GM10248 (cell line): ENCODE data around the gene STX8.
"Not testable (repeated sequence)": the region's sequence is repeated elsewhere in the genome, so short reads cannot be mapped to it uniquely, and the experiment has no call there.

Experiments used
- CTCF ChIA-PET: fragments of 300-600 bp; sonication (Branson Sonifier 250); formaldehyde crosslinking; extraction: SDS; loops from one replicate; lab custom pipeline; 2021; ENCODE audit warnings: antibody characterized with exemption; lab: Yijun Ruan, JAX
- POLR2A ChIA-PET: fragments of 350-650 bp; sonication (Branson Sonifier 250); formaldehyde crosslinking; extraction: SDS; loops from one replicate; lab custom pipeline; 2020; ENCODE audit warnings: antibody characterized with exemption; lab: Yijun Ruan, JAX
- DNase-seq: peaks from one replicate; pipeline ENCODE4 v3.0.0; 2012; ENCODE audit errors: extremely low spot score
- TF ChIP-seq, protein P1 (sequence below): IDR thresholded peaks from 2 replicates; pipeline ENCODE4 v1.5.1; 2012; ENCODE audit warnings: mild to moderate bottlenecking, low read depth; ENCODE audit errors: extremely low read depth, missing control alignments, control extremely low read depth

The STX8 gene

GRCh38 chr17:9383826-9384225 is 191.8 kb downstream of the STX8 start:
- POLR2A ChIA-PET, result no interaction called here
- TF ChIP-seq, protein P1, sequence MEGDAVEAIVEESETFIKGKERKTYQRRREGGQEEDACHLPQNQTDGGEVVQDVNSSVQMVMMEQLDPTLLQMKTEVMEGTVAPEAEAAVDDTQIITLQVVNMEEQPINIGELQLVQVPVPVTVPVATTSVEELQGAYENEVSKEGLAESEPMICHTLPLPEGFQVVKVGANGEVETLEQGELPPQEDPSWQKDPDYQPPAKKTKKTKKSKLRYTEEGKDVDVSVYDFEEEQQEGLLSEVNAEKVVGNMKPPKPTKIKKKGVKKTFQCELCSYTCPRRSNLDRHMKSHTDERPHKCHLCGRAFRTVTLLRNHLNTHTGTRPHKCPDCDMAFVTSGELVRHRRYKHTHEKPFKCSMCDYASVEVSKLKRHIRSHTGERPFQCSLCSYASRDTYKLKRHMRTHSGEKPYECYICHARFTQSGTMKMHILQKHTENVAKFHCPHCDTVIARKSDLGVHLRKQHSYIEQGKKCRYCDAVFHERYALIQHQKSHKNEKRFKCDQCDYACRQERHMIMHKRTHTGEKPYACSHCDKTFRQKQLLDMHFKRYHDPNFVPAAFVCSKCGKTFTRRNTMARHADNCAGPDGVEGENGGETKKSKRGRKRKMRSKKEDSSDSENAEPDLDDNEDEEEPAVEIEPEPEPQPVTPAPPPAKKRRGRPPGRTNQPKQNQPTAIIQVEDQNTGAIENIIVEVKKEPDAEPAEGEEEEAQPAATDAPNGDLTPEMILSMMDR, result no peak
- DNase-seq, result no peak
- CTCF ChIA-PET, result no interaction called here

DNA sequence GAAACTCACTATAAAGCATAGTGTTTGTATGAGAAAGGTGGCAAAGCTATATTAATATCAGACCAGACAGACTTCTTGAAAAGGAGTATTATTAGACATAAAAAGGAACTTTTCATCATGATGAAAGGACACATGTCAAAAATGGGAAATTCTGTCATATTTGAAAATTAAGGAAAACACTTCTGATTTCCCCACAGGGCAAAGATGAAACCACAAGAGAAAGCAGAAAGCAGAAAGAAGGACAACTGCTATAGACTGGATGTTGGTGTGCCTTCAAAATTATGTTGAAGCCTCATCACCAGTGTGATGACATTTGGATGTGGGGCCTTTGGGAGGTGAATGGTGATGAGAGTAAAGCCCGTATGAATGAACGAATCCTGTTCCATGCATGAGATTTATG is 193.0 kb downstream of the STX8 start:
- TF ChIP-seq, protein P1, result no peak
- no peak for DNase-seq
- ChIA-PET POLR2A (no interaction called here), CTCF (no interaction called here)

DNA sequence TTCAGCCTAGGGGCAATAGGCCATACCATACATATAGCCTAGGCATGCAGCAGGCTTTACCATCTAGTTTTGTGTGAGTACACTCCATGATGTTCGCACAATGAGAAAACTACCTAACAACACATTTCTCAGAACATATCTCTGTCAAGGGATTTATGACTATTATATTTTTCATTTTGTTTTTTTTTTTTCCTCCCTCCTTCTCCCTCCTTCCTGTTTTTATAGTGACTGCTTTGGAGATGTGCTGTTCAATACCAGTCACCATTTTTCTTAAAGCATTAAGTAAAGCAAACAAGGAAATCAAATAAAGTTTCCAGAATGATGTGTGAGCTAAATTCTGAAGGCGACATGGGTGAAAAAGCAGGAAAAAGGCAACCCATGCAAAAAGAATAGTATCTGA is 194.6 kb downstream of the STX8 start:
- no peak for DNase-seq
- POLR2A ChIA-PET, result no interaction called here
- CTCF ChIA-PET, result no interaction called here
- TF ChIP-seq, protein P1, result no peak

DNA sequence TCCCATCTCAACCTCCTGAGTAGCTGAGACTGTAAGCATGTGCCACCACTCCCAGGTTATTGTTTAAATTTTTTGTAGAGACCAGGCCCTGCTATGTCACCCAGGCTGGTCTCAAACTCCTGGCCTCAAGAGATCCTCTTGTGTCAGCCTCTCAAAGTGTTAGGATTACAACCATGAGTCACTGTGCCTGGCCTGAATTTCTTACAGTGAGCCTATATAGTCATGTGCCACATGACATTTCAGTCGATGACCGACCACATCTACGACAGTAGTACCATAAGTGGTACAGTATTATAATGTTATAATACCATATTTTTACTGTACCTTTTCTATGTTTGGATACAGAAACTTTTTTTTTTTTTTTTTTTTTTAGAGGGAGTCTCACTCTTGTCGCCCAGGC is 195.3 kb downstream of the STX8 start:
- ChIA-PET POLR2A (no interaction called here), CTCF (no interaction called here)
- no peak for DNase-seq
- TF ChIP-seq, protein P1, result no peak

DNA sequence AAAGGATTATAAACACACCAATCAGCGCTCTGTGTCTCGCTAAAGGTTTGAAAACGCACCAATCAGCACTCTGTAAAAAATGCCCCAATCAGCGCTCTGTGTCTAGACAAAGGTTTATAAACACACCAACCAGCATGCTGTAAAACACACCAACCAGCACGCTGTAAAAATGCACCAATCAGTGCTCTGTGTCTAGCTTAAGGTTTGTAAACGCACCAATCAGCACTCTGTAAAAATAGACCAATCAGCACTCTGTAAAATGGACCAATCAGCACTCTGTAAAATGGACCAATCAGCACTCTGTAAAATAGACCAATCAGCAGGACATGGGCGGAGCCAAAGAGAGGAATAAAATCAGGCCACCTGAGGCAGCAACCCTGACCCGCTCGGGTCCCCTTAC is 199.4 kb downstream of the STX8 start:
- DNase-seq, POLR2A ChIA-PET: not testable (repeated sequence)
- CTCF ChIA-PET, result interaction anchor here (0.6 to 1.4 kb wide), 2 partner anchors 13 to 94 kb away, joined by 3 read pairs; no protein-coding TSS in a partner anchor

DNA sequence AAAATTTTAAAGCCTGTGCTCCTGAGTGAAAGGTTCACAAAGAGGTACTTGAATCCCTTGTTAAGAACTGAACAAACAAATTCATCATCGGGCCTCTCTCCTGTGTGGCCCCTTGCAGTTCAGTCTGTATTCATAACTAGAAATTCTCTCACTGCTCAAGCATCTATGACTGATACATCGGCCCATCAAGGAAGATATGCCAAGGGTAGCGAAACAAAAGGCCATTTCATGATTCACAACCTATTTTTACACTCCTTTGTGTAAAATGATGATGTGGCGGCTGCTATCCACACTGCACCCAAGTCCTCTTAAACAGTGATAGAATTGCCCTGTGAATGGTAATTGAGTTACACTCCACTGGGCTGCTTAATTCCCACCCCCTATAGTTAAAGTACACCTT is 204.6 kb downstream of the STX8 start:
- POLR2A ChIA-PET, result no interaction called here
- CTCF ChIA-PET, result no interaction called here
- TF ChIP-seq, protein P1, result no peak
- no peak for DNase-seq

DNA sequence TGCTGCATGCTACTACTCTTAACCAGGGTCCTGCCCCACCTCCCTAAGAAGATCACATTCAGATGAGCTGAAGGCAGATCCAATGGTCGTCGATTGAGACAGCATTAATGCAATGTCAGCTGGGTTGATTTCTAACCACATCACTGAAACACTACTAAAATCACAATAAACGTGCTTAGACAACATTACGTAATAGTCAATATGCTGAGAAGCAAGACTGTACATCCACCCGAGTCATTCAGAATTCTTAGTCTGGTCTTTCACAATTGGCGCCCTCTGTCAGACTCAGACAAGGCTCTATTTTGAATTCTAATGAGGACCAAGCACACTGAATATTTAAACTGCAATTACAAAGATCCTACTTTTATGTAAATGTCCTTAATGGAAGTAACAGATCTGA is 205.2 kb downstream of the STX8 start:
- no peak for DNase-seq
- ChIA-PET CTCF (interaction anchor here (1.7 kb wide), 1 partner anchor 78 kb away, joined by 4 read pairs; no protein-coding TSS in a partner anchor), POLR2A (no interaction called here)
- TF ChIP-seq, protein P1, result no peak
